ENCODE data around the gene ERBB4. TPM values are rescaled to one million over a fixed set of nuclear protein-coding genes. Genes with fewer than 3 reads are reported as not detected.

The ERBB4 gene
- total and polyA plus RNA-seq, 10 of the 15 experiments (the other 5 are each of a cell fraction or from before 2014, with no cell fraction given), result under 0.01 to 0.23 (median 0.01) TPM; not detected in 4

GRCh38 chr2:212142631-212143030, 396.0 kb downstream of the ERBB4 start:
- H3K27ac ChIP-seq (ENCODE audit: control insufficient read depth, insufficient read depth), result no peak overlapping the region
- 16% methylated on average over 2 of the region's 2 CpGs for WGBS (ENCODE audit: insufficient coverage, insufficient replicate concordance, low lambda C conversion rate, missing lambda C conversion rate)
- ATAC-seq (no peak), DNase-seq (ENCODE audit: low read depth, low spot score) (no peak), FAIRE-seq (no peak)
- no peaks in the 10 kb centered on the region for H3K9me3 ChIP-seq (replicated peaks; ENCODE audit: control insufficient read depth, insufficient read depth, low read length)
- ChIA-PET RAD21 (ENCODE audit: unreplicated experiment) (no interaction called here), CTCF (interaction anchor here (1.2 kb wide), 1 partner anchor 65 kb away, joined by 3 read pairs; no protein-coding TSS in a partner anchor), POLR2A (no interaction called here), SMC1A (ENCODE audit: uncharacterized antibody, unreplicated experiment) (no interaction called here)
- H3K4me1 ChIP-seq (ENCODE audit: control insufficient read depth, insufficient read depth, low read length), result no peaks in the 10 kb centered on the region
- H3K4me3 ChIP-seq, result no peak overlapping the region
- no peaks in the 10 kb centered on the region; a peak in 1 of 4 replicates for H3K27me3 ChIP-seq (replicated peaks in 1 of 2; ENCODE audit: control insufficient read depth in 2 of 2, insufficient read depth in 2 of 2, low read length in 1 of 2)
- H3K79me2 ChIP-seq (ENCODE audit: control insufficient read depth, insufficient read depth, low read length), result no peaks in the 10 kb centered on the region
- BruUV-seq (replicated peaks), result no TSS peak
- in situ Hi-C loops (cut with MboI) (no loop called here), intact Hi-C loops (cut with micrococcal nuclease; ENCODE audit: unreplicated experiment) (loop anchor here (10.0 kb wide), 1 partner anchor 398 kb away; no protein-coding TSS in a partner anchor)
- H4K20me1 ChIP-seq (ENCODE audit: control insufficient read depth, insufficient read depth), result no peaks in the 10 kb centered on the region
- H2AFZ ChIP-seq (ENCODE audit: control insufficient read depth, low read depth, low read length), result no peak overlapping the region
- H3K36me3 ChIP-seq (ENCODE audit: control insufficient read depth in 2 of 2, insufficient read depth in 2 of 2, low read length in 1 of 2), result no peaks in the 10 kb centered on the region
- no peak overlapping the region for H3K9ac ChIP-seq (ENCODE audit: control insufficient read depth, insufficient read depth, low read length)
- H3K4me2 ChIP-seq (ENCODE audit: control insufficient read depth, insufficient read depth), result no peak overlapping the region
- TF ChIP-seq ZNF24 (IDR thresholded peaks at IDR 0.05), result no peak
- TF ChIP-seq FOXM1 (IDR thresholded peaks at IDR 0.05; ENCODE audit: low read depth, low read length), result no peak
- no peak for TF ChIP-seq ATF7 (IDR thresholded peaks at IDR 0.05; ENCODE audit: low read depth)
- no peak for TF ChIP-seq EGR1 (IDR thresholded peaks at IDR 0.05; ENCODE audit: borderline replicate concordance in 1 of 2, low read depth in 2 of 2, low read length in 2 of 2)
- TF ChIP-seq ASH2L (IDR thresholded peaks at IDR 0.05; ENCODE audit: borderline replicate concordance, low read depth), result no peak
- TF ChIP-seq MEF2A (IDR thresholded peaks at IDR 0.05; ENCODE audit: insufficient read depth, low read depth, low read length), result no peak
- no peak for TF ChIP-seq MYC (IDR thresholded peaks at IDR 0.05; ENCODE audit: insufficient read depth, insufficient read length, insufficient replicate concordance, low read length, severe bottlenecking)
- TF ChIP-seq CREB1 (IDR thresholded peaks at IDR 0.05; ENCODE audit: low read depth), result no peak
- TF ChIP-seq MYB (IDR thresholded peaks at IDR 0.05; ENCODE audit: borderline replicate concordance, low read depth, low read length), result no peak
- no peak for TF ChIP-seq NR2F1 (conservative IDR thresholded peaks at IDR 0.05)
- no peak for TF ChIP-seq ATF2 (IDR thresholded peaks at IDR 0.05; ENCODE audit: low read length)
- no peak for TF ChIP-seq EED (IDR thresholded peaks at IDR 0.05; ENCODE audit: low read depth)
- no peak for TF ChIP-seq PAX8 (IDR thresholded peaks at IDR 0.05)
- TF ChIP-seq ZNF687 (IDR thresholded peaks at IDR 0.05), result no peak
- no peak for TF ChIP-seq ZSCAN29 (IDR thresholded peaks at IDR 0.05)
